Measurements from ENCODE around the gene SETD7. TPM values are rescaled to one million over a fixed set of nuclear protein-coding genes. Genes with fewer than 3 reads are reported as not detected.

The SETD7 gene
- total and polyA plus RNA-seq, 2 donors: 43.8 to 77.5 TPM

DNA sequence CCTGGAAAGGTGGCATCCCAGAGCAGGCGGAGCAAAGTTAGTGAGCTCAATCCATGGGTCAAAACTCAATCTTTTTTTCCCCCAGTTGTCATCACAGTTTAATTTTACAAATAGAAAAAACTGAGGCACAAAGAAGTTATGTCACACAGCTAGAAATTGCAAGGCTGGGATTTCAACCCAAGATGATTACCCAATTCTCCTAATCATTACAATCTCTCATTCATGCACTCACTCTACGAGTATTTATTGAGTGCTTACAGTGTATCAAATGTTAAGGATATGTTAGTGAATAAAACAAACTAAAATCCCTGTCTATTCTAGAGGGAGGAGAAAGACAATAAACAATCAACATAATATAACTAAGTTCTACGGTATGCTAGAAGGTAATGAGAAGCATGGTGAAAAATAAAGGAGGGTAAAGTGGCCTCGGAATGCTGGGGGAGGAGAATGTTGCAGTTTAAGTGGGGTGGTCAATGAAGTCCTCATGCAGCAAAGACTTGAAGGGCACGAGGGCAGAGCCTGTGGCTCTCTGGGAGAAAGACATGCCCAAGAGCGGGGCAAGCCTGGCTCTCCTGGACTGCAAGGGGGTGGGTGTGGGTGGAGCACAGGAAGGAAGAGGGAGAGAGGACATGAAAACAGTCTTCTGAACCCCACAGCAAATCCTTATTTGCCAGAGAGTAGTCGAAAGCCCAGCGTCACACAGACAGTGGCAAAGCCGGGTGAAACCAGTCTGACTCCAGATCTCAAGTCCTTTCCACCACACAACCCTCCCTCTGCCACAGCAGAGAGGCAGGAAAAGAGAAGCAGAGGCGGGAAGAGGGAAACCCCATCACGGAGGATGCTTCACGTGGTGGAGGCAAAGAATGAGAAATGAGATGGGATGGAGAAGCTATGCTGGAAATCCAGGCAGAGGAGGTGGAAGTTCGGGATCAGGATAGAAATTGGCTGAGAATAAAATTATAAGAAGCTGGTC, 53.8 kb downstream of the SETD7 start:
- DNase-seq (ENCODE audit: extremely low spot score): no peak
- H3K27ac ChIP-seq (ENCODE audit: low read depth): no peak overlapping the region
- no peaks in the 10 kb centered on the region for H3K4me1 ChIP-seq (ENCODE audit: insufficient read depth)
- 75% methylated on average over 13 of the region's 13 CpGs for WGBS
- peaks cover 2% of the 10 kb centered on the region for H3K36me3 ChIP-seq (ENCODE audit: insufficient read depth)
- no peak overlapping the region for H3K4me3 ChIP-seq (ENCODE audit: low read depth, low read length)

DNA sequence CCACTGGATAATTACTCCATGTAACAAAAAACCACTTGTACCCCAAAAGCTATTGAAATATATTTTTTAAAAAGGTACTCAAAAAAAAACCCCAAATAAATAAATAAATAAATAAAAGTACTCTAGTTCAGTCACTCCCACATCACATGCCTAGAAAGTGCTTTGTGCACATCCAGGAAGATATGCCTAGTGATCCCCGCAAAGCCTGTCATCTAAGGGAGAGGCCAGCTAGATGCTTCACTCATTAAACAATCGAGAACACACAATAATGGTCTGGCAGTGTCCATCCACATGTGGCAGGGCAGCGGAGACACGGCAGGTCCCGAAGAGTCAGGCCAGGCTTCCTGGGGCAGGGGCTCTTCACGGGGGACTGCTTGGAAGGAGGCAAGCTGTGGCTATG, 54.5 kb downstream of the SETD7 start:
- Histone ChIP-seq H3K27ac (ENCODE audit: low read depth) (no peak overlapping the region), H3K4me1 (ENCODE audit: insufficient read depth) (no peaks in the 10 kb centered on the region), H3K4me3 (ENCODE audit: low read depth, low read length) (no peak overlapping the region), H3K36me3 (ENCODE audit: insufficient read depth) (no peaks in the 10 kb centered on the region)
- 80% methylated on average over 6 of the region's 6 CpGs for WGBS
- DNase-seq (ENCODE audit: extremely low spot score): no peak

DNA sequence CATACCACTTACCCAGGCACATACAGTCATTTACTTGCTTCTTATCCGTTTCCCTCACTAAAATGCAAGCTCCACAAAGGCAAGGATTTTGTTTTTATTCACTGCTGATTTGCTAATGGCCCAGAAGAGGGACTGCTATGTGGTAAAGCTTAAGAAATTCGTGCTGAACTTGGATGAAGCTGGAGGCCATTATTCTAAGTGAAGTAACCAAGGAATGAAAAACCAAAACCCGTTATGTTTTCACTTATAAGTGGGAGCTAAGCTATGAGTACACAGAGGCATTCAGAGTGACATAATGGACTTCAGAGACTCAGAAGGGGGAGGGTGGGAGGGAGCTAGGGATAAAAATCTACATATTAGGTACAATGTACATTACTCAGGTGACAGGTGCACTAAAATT, 54.9 kb downstream of the SETD7 start:
- H3K36me3 ChIP-seq (ENCODE audit: insufficient read depth): no peaks in the 10 kb centered on the region
- no peak overlapping the region for H3K4me3 ChIP-seq (ENCODE audit: low read depth, low read length)
- no peak overlapping the region for H3K27ac ChIP-seq (ENCODE audit: low read depth)
- DNase-seq (ENCODE audit: extremely low spot score): no peak
- no peaks in the 10 kb centered on the region for H3K4me1 ChIP-seq (ENCODE audit: insufficient read depth)
- WGBS: 57% methylated on average over 3 of the region's 3 CpGs

DNA sequence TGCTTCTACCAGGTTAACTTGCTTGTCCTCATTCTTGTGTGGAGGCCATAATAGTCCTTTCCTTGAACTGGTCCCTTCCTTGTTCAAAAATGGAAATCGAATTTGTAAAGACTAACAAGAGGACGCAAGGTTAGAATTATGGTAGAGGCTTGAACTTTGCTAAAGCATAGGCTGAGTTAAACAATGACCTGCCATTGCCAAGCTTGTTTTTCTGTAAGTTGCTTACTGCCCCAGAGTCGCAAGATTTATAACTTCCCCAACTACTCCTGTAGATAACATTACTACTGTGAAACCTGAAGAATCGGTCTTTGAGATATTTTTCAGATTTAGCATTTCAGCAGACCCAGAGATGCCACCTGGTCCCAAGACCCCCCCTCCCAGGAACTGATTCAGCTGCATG, 56.8 kb downstream of the SETD7 start:
- WGBS: 78% methylated on average over 4 of the region's 4 CpGs
- no peaks in the 10 kb centered on the region for H3K36me3 ChIP-seq (ENCODE audit: insufficient read depth)

DNA sequence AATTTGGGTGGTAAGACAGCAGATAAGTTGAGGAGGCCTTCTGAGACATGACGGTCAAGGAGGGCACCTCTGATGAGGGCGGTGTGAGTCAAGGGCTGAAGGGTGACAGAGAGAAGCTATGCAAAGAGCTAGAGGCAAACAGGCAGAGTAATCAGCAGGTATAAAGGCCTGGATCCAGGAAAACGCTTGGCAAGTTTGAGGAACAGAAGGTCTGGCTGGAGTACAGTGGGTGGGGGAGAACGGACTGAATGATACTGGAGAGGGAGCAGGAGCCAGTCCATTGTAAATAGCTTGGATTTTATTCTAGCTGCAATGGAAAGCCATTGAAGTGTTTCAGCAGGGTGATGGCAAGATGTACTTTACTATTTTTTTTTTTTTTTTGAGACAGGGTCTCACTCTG, 62.8 kb downstream of the SETD7 start:
- 86% methylated on average over 4 of the region's 4 CpGs for WGBS
- Histone ChIP-seq H3K36me3 (ENCODE audit: insufficient read depth) (no peaks in the 10 kb centered on the region), H3K4me1 (ENCODE audit: insufficient read depth) (no peaks in the 10 kb centered on the region), H3K4me3 (ENCODE audit: low read depth, low read length) (no peak overlapping the region), H3K27ac (ENCODE audit: low read depth) (no peak overlapping the region)
- no peak for DNase-seq (ENCODE audit: extremely low spot score)

More for the DNA sequence above, 56.8 kb downstream of the SETD7 start:
- no peak overlapping the region for H3K4me3 ChIP-seq (ENCODE audit: low read depth, low read length)
- DNase-seq (ENCODE audit: extremely low spot score): no peak
- no peak overlapping the region for H3K27ac ChIP-seq (ENCODE audit: low read depth)
- H3K4me1 ChIP-seq (ENCODE audit: insufficient read depth): no peaks in the 10 kb centered on the region

DNA sequence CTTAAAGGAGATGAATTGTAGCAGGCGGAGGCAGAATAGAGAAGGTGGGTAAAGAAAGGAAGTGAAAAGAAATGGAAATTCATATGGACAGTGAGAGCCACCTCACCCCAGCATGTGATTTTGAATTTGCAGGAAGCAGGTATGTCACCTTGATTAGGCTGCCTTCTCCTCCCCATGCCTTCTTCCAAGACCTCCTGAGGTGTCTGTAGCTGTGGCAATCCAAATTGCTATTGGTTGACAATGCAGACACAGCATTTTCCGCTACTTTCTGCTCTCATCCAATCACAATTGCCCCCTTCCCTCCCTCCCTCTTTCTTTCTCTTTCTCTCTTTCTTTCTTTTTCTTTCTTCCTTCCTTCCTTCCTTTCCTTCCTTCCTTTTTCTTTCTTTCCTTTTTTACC, 63.6 kb downstream of the SETD7 start:
- Histone ChIP-seq H3K4me1 (ENCODE audit: insufficient read depth) (no peaks in the 10 kb centered on the region), H3K36me3 (ENCODE audit: insufficient read depth) (no peaks in the 10 kb centered on the region), H3K27ac (ENCODE audit: low read depth) (no peak overlapping the region), H3K4me3 (ENCODE audit: low read depth, low read length) (no peak overlapping the region)
- DNase-seq (ENCODE audit: extremely low spot score): no peak
- 98% methylated on average over 2 of the region's 2 CpGs for WGBS

DNA sequence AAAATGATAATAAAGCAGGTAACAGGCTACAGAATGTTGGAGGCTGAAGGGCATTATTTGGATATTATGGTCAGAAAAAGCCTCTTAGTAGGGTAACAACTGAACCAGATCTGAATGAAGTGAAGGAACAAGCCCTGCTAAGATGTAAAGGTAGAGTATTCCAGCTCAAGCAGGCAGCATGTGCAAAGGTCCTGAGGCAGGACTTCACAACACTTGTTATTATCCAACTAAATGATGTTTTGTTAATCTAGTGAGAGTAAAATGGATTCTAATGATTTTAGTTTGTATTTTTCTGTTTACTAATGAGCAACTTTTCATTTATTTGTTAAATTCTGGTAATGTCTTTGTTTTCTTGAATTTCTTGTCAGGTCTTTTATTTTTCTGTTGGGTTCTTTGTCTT, 66.4 kb downstream of the SETD7 start:
- Histone ChIP-seq H3K4me1 (ENCODE audit: insufficient read depth) (no peaks in the 10 kb centered on the region), H3K27ac (ENCODE audit: low read depth) (no peak overlapping the region), H3K4me3 (ENCODE audit: low read depth, low read length) (no peak overlapping the region), H3K36me3 (ENCODE audit: insufficient read depth) (no peaks in the 10 kb centered on the region)
- no peak for DNase-seq (ENCODE audit: extremely low spot score)

DNA sequence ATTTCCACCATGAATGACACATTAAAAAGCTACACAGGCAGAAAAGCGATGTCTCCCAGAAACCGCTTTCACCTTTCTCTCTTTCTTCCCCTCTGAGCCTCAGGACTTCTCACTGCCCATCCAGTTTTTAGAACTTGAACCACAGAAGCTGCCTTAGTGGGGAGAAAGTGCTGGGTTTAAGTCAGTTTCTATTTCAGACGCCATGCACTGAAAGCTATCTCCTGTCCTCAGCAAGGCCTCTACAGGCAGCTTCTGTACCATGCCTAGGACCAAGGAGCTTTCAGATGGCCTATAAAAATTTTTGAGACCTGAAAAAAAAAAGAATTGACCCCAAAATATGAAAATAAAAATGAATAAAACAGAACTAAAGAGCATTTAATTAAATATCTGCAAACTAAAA, 67.6 kb downstream of the SETD7 start:
- 95% methylated on average over 3 of the region's 3 CpGs for WGBS
- H3K36me3 ChIP-seq (ENCODE audit: insufficient read depth): no peaks in the 10 kb centered on the region
- no peak overlapping the region for H3K4me3 ChIP-seq (ENCODE audit: low read depth, low read length)
- DNase-seq (ENCODE audit: extremely low spot score): no peak
- no peaks in the 10 kb centered on the region for H3K4me1 ChIP-seq (ENCODE audit: insufficient read depth)
- H3K27ac ChIP-seq (ENCODE audit: low read depth): no peak overlapping the region

DNA sequence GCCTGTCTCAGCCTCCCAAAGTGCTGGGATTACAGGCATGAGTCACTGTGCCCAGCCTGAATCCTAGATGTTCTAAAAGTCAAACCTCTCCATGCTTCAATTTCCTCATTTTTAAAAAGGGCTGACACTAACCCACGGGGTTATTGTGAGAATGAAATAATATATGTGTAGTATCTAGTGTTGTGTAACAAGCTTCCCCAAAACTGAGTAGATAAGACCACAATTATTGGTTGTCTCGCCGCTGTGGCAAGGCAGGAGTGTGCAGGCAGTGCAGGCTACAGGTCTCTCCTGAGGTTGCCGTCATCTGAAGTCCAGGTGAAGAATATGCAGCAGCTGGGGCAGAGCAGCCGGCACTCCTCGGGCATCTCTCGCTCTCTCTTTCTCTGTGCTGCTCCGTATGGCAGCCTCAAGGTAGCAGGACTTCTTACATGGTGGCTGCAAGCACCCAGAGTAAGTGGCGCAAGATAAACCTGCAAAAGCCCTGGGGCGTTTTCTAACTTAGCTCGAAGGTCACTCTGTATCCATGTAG, 71.2 kb downstream of the SETD7 start:
- Histone ChIP-seq H3K36me3 (ENCODE audit: insufficient read depth) (no peaks in the 10 kb centered on the region), H3K4me3 (ENCODE audit: low read depth, low read length) (no peak overlapping the region), H3K4me1 (ENCODE audit: insufficient read depth) (no peaks in the 10 kb centered on the region), H3K27ac (ENCODE audit: low read depth) (no peak overlapping the region)
- WGBS: 85% methylated on average over 11 of the region's 11 CpGs
- no peak for DNase-seq (ENCODE audit: extremely low spot score)

DNA sequence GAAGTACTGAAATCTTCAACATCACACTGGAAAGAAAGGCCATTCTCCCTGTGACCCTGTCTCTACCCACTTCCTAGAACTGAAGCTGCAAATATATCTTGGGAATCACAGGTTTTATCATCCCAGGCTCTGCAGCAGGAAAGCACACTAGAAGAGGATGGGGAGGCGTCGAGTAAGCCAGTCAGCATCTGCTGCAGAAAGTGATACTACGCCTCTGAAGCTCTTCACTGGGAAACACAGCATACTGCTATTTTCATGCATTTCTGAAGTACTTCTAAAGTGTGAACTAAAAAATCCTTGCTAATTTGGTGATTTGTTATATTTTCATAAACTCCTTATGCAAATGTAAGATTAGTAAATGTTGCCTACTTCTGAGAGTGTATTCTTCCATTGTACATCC, 73.0 kb downstream of the SETD7 start:
- 93% methylated on average over 3 of the region's 3 CpGs for WGBS
- DNase-seq (ENCODE audit: extremely low spot score): no peak
- H3K4me1 ChIP-seq (ENCODE audit: insufficient read depth): no peaks in the 10 kb centered on the region
- no peak overlapping the region for H3K4me3 ChIP-seq (ENCODE audit: low read depth, low read length)
- H3K36me3 ChIP-seq (ENCODE audit: insufficient read depth): no peaks in the 10 kb centered on the region
- H3K27ac ChIP-seq (ENCODE audit: low read depth): no peak overlapping the region

DNA sequence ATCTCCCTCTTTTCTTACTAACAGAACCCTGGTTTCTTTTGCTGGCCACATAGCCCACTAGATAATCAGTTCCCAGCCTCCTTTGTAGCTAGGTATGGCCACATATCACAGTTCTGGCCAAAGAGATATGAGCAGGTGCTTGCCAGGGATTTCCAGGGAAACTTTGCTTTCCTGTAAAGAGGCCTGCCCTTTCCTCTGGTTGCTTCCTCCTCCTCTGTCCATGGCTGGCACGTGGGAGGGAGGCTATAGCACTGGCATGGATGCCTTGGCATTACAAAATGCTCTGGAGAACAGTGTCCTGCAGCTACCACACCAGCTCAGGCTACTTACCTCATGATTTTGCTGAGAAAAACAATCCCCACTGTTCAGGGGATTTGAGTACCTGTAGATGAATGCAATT, 74.6 kb downstream of the SETD7 start:
- no peak overlapping the region for H3K4me3 ChIP-seq (ENCODE audit: low read depth, low read length)
- WGBS: 76% methylated on average over 1 of the region's 1 CpG
- H3K36me3 ChIP-seq (ENCODE audit: insufficient read depth): no peaks in the 10 kb centered on the region
- no peaks in the 10 kb centered on the region for H3K4me1 ChIP-seq (ENCODE audit: insufficient read depth)
- DNase-seq (ENCODE audit: extremely low spot score): no peak
- no peak overlapping the region for H3K27ac ChIP-seq (ENCODE audit: low read depth)

DNA sequence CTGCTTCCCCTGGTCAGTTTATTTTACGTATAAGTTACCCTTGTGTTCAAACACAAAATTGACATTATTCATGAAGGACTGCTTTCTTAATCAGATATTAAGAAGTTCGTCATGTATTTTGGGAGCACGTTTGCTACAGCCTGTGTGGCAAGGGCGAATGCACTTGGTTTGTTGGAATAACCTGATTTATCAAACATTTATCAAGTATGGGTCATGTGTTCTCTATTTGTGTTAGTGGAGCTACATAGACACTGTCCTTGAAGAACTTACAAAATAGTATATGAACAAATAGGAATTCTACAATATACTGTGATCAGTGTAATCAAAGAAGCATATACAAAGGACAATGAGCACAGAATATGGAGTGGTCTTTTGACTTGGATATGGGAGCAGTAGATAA, 79.7 kb downstream of the SETD7 start:
- Histone ChIP-seq H3K36me3 (ENCODE audit: insufficient read depth) (peaks cover 3% of the 10 kb centered on the region), H3K4me3 (ENCODE audit: low read depth, low read length) (no peak overlapping the region), H3K27ac (ENCODE audit: low read depth) (no peak overlapping the region), H3K4me1 (ENCODE audit: insufficient read depth) (no peaks in the 10 kb centered on the region)
- no peak for DNase-seq (ENCODE audit: extremely low spot score)
- WGBS: 96% methylated on average over 4 of the region's 4 CpGs

DNA sequence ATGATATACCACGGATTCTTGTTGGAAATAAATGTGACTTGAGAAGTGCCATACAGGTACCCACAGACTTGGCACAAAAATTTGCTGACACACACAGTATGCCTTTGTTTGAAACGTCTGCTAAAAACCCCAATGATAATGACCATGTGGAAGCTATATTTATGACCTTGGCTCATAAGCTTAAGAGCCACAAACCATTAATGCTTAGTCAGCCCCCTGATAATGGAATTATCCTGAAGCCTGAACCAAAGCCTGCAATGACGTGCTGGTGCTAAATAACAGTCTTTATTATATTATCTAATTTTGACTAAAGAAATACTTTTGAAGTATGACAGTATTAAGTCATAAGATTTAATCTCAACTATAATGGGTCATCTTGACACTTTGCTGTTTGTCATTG, 83.2 kb downstream of the SETD7 start:
- WGBS: 71% methylated on average over 3 of the region's 3 CpGs
- H3K27ac ChIP-seq (ENCODE audit: low read depth): no peak overlapping the region

DNA sequence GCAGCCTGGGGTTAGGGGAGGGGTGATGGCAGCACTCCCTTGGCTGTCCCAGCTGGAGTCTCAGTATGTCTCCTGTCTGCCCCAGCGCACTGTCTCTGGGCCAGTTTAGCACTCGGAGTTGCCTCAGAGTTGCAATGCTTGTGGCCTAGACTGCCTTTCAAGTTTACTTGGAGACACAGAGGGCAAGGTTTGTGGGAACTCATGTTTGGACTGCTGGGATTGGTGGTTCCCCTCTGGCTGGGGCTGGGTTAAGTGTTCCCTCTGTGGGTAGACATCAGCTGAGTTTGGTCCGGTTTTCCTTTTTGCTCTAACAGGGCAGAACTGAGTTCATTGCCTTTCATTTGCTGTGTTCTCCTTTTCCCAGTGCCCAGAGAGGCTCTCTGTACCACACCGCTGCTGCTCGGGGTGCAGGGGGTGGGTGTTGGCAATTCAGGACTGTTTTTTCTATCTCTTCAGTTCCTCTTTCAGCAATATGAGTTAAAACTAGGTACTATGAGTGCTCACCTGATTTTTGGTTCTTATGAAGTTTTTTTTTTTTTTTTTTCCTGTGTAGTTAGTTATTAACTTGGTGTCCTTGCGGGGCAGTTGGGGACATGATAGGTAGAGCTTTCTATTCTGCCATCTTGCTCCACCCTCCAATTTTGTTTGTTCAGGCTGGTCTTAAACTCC, 84.9 kb downstream of the SETD7 start:
- no peaks in the 10 kb centered on the region for H3K4me1 ChIP-seq (ENCODE audit: insufficient read depth)
- no peak for DNase-seq (ENCODE audit: extremely low spot score)
- no peak overlapping the region for H3K27ac ChIP-seq (ENCODE audit: low read depth)
- H3K4me3 ChIP-seq (ENCODE audit: low read depth, low read length): no peak overlapping the region
- H3K36me3 ChIP-seq (ENCODE audit: insufficient read depth): peaks cover 3% of the 10 kb centered on the region
- WGBS: 96% methylated on average over 6 of the region's 6 CpGs

More for the DNA sequence above, 83.2 kb downstream of the SETD7 start:
- DNase-seq (ENCODE audit: extremely low spot score): no peak
- no peak overlapping the region for H3K4me3 ChIP-seq (ENCODE audit: low read depth, low read length)
- no peaks in the 10 kb centered on the region for H3K4me1 ChIP-seq (ENCODE audit: insufficient read depth)
- H3K36me3 ChIP-seq (ENCODE audit: insufficient read depth): peaks cover 3% of the 10 kb centered on the region
